AG09309 (cell line): Measurements from ENCODE around the gene SLC43A1.
A peak's percentile ranks its signal among the peaks of the same experiment; 100 is the strongest.
"Not testable (repeated sequence)": the region's sequence is repeated elsewhere in the genome, so short reads cannot be mapped to it uniquely, and the experiment has no call there.

ENCODE experiments used
- DNase-seq: peaks from one replicate; pipeline ENCODE4 v3.0.0-alpha.2; 2010; ENCODE audit warnings: low read depth
- H3K4me3 ChIP-seq: 2 replicates; pipeline ENCODE4 v1.5.1; 2011; ENCODE audit warnings: mild to moderate bottlenecking, low read depth, low read length, moderate library complexity; ENCODE audit not compliant: control insufficient read depth
- TF ChIP-seq, protein P1 (sequence below): IDR thresholded peaks from 2 replicates; pipeline ENCODE4 v1.5.1; 2011; ENCODE audit warnings: mild to moderate bottlenecking, low read depth, low read length, inconsistent platforms; ENCODE audit not compliant: insufficient read depth, control insufficient read depth; ENCODE audit errors: missing control alignments

The SLC43A1 gene

DNA sequence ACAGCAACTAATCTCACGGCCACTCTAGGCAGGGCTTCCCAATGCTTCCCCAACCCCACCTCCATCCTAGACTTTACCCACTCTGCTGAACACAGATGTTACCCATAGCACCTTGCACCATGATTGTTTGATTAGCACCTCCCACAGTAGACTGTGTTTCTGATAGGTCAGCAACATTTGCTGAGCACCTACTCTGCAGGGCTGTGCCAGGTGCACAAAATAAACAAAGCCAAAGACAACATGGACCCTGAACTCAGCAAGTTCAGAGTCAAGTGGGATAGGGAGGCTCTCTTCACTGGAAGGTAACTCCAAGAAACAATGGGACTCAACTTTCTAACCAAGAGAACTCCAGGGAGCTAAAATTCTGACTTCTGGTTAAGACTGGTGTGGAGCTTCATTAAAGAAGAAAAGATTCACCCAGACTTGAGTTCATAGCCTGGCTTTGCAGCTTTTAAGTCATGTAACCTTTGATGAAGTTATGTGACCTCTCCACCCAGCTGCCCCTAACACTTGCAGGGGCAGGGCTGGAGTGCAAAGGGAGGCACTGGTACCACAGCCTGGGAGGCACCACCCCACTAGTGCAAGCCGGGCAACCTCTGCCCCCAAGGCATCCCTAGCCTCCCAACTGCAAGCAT, 61.8 kb downstream of the SLC43A1 start:
- H3K4me3 ChIP-seq: no peak overlapping the region
- DNase-seq: no peak
- TF ChIP-seq, protein P1, sequence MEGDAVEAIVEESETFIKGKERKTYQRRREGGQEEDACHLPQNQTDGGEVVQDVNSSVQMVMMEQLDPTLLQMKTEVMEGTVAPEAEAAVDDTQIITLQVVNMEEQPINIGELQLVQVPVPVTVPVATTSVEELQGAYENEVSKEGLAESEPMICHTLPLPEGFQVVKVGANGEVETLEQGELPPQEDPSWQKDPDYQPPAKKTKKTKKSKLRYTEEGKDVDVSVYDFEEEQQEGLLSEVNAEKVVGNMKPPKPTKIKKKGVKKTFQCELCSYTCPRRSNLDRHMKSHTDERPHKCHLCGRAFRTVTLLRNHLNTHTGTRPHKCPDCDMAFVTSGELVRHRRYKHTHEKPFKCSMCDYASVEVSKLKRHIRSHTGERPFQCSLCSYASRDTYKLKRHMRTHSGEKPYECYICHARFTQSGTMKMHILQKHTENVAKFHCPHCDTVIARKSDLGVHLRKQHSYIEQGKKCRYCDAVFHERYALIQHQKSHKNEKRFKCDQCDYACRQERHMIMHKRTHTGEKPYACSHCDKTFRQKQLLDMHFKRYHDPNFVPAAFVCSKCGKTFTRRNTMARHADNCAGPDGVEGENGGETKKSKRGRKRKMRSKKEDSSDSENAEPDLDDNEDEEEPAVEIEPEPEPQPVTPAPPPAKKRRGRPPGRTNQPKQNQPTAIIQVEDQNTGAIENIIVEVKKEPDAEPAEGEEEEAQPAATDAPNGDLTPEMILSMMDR: no peak

DNA sequence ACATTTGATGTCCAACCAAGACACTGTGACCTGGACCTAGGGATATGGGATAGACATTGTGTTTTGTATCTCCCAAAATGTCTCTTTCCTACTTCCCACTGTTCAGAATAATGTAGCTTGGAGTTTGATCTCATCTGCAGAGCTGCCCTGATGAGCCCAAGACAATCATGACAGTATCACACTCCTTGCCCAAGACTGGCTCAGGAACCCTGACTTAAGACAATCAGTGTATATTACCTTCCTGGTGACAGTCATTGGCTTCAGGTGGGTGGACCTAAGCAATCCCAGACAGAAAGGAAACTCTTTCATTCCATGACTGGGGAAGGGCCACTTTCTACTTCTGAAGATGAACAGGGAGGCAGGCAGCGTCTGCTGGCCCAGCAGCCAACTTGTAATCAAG, 69.4 kb downstream of the SLC43A1 start:
- TF ChIP-seq, protein P1: no peak
- DNase-seq: no peak
- no peak overlapping the region for H3K4me3 ChIP-seq

DNA sequence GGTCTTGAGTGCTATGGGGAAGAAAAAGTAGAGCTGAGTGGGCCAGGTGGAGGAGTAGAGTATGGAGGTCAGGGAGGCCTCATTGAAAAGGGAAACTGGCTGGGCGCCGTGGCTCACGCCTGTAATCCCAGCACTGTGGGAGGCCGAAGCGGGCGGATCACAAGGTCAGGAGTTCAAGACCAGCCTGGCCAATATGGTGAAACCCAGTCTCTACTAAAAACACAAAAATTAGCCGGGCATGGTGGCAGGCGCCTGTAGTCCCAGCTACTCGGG, 70.4 kb downstream of the SLC43A1 start:
- not testable (repeated sequence) for H3K4me3 ChIP-seq, DNase-seq

DNA sequence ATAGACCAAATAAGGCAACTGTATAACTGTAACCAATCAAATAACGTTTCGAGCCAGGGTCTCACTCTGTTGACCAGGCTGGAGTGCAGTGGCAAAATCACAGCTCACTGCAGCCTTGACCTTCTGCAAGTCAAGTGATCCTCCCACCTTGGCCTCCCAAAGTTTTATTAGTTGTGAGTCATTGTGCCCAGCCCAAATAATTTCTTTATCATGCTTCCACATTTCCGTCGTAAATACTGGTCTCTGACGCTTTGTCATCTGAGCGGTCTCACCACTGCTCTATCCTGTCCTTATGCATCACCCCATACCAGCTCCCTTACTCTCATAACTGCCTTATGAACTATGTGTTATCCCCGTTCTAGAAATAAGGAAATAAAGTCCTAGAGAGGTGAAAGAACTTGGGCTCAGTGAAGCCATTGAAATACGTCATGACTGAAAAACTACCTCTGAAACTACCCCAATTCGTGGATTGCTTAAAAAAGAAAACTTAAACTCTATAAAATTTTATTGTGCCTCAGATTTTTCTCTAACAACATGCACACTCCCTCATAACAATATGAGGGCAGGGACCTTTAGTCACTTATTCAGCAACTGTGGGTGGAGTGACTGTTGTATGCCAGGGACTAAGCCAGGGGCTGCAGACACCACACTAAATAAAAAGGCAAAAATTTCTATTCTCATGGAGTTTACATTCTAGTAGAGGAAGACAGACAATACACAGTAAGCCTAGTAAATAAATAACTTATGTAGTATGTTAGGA, 71.0 kb downstream of the SLC43A1 start:
- TF ChIP-seq, protein P1: no peak
- H3K4me3 ChIP-seq: no peak overlapping the region
- DNase-seq: peak; percentile 33

DNA sequence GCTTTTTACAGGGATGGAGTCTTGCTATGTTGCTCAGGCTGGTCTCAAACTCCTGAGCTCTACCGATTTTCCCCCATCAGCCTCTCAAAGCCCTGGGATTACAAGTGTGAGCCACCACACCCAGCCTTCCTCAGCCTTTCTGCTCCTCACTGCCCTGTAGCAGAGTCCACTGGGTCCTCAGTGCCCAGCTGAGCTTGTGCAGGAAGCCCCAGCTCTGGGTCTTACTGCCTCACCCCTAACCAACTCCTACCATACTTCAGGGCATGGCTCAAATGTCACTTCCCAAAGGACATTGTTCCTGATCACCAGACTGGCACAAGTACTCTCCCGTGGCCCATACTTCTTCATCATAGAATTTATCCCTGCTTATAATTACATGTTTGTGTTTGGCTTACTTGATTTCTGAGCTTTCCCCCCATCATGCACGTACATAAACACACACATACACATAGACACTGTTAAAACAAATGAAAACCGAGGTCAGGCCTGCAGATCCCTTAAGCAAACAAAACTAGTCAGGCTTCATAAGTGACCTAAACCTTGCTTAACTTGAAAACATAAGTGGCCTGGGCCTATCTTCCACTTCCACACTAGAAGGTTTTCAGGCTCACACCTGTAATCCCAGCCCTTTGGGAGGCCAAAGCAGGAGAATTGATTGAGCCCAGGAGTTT, 74.6 kb downstream of the SLC43A1 start:
- DNase-seq: no peak

DNA sequence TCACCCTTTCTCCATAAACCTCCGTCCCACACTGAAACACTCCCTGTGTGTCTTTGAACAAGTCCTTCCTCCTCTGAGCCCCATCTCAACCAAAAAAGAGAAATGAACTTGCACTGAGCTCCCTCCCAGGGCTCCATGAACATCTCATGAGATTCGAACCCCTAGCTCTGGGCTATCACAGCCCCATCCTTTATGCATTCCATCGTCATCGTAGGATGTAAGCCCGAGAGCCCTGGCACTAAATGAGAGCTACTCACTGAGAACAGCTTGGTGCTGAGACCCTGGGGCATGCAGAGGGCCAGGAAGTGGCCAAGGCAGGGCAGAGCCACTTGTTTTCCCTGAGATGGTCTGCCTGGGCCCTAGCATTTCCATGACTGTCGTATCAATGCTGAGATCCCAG, 75.7 kb downstream of the SLC43A1 start:
- TF ChIP-seq, protein P1: no peak
- no peak for DNase-seq
- H3K4me3 ChIP-seq: no peak overlapping the region

More for the DNA sequence above, 74.6 kb downstream of the SLC43A1 start:
- TF ChIP-seq, protein P1: no peak
- H3K4me3 ChIP-seq: no peak overlapping the region
